Measurements from ENCODE around the gene C1orf50. TPM values are rescaled to one million over a fixed set of nuclear protein-coding genes. Genes with fewer than 3 reads are reported as not detected.

The C1orf50 gene
- total RNA-seq, 2 experiments from 2014 or later: 4.7 to 5.2 TPM

- DNase-seq: no peak
- no peak for TF ChIP-seq CTCF (IDR thresholded peaks at IDR 0.05)
These were observed 20.5 kb upstream of the C1orf50 start for GRCh38 chr1:42746436-42747105.

GRCh38 chr1:42747125-42747524, 19.9 kb upstream of the C1orf50 start:
- ChIA-PET CTCF (interaction anchor here (0.7 to 2.5 kb wide), 10 partner anchors 9 to 574 kb away, joined by 3 to 7 read pairs (median 4); partner anchors contain the start of gene P3H1), POLR2A (no interaction called here)
- Mint-ChIP-seq H3K4me3 (no peak overlapping the region), H3K4me1 (ENCODE audit: low read depth) (no peaks in the 10 kb centered on the region), H3K36me3 (ENCODE audit: low read depth) (peaks cover 18% of the 10 kb centered on the region), H3K27ac (no peak overlapping the region), H3K27me3 (no peaks in the 10 kb centered on the region), H3K9me3 (no peaks in the 10 kb centered on the region)
- peak; percentile 55 for DNase-seq
- no peak for ATAC-seq
- TF ChIP-seq CTCF (IDR thresholded peaks at IDR 0.05): peak; percentile 62
- intact Hi-C loops (cut with micrococcal nuclease): loop anchor here (5.0 kb wide), 1 partner anchor 170 kb away; no protein-coding TSS in a partner anchor

More at GRCh38 chr1:42746436-42747105, 20.5 kb upstream of the C1orf50 start:
- CTCF ChIA-PET: interaction anchor here (0.7 to 2.5 kb wide), 11 partner anchors 8 to 573 kb away, joined by 3 to 7 read pairs (median 3); partner anchors contain the start of gene P3H1
- H3K36me3 Mint-ChIP-seq (ENCODE audit: low read depth): peaks cover 13% of the 10 kb centered on the region
- H3K27me3 Mint-ChIP-seq: no peaks in the 10 kb centered on the region
- H3K9me3 Mint-ChIP-seq: no peaks in the 10 kb centered on the region
- H3K27ac Mint-ChIP-seq: no peak overlapping the region
- POLR2A ChIA-PET: interaction anchor here (0.5 kb wide), 1 partner anchor 121 kb away, joined by 4 read pairs; no protein-coding TSS in a partner anchor
- ATAC-seq: no peak
- no peak overlapping the region for H3K4me3 Mint-ChIP-seq
- intact Hi-C loops (cut with micrococcal nuclease): loop anchor here (5.0 kb wide), 1 partner anchor 169 kb away; no protein-coding TSS in a partner anchor
- no peaks in the 10 kb centered on the region for H3K4me1 Mint-ChIP-seq (ENCODE audit: low read depth)

- Mint-ChIP-seq H3K4me1 (ENCODE audit: low read depth) (no peaks in the 10 kb centered on the region), H3K4me3 (no peak overlapping the region), H3K27ac (no peak overlapping the region), H3K27me3 (no peaks in the 10 kb centered on the region), H3K36me3 (ENCODE audit: low read depth) (peaks cover 25% of the 10 kb centered on the region), H3K9me3 (no peaks in the 10 kb centered on the region)
- no peak for TF ChIP-seq CTCF (IDR thresholded peaks at IDR 0.05)
- no peak for ATAC-seq
- POLR2A ChIA-PET: interaction anchor here (1.2 to 1.4 kb wide), 2 partner anchors 12 to 175 kb away, joined by 3 to 5 read pairs; no protein-coding TSS in a partner anchor
- intact Hi-C loops (cut with micrococcal nuclease): loop anchor here (5.0 kb wide), 1 partner anchor 171 kb away; no protein-coding TSS in a partner anchor
- CTCF ChIA-PET: interaction anchor here (2.5 kb wide), 1 partner anchor 170 kb away, joined by 7 read pairs; no protein-coding TSS in a partner anchor
- DNase-seq: no peak
These were observed 19.0 kb upstream of the C1orf50 start for GRCh38 chr1:42748021-42748420.

GRCh38 chr1:42748461-42749410, 18.3 kb upstream of the C1orf50 start:
- no peak overlapping the region for H3K4me3 Mint-ChIP-seq
- H3K4me1 Mint-ChIP-seq (ENCODE audit: low read depth): no peaks in the 10 kb centered on the region
- CTCF ChIA-PET: interaction anchor here (0.9 to 1.1 kb wide), 2 partner anchors 18 to 322 kb away, joined by 3 read pairs; no protein-coding TSS in a partner anchor
- H3K9me3 Mint-ChIP-seq: no peaks in the 10 kb centered on the region
- H3K27me3 Mint-ChIP-seq: no peaks in the 10 kb centered on the region
- DNase-seq (no peak), ATAC-seq (no peak)
- H3K27ac Mint-ChIP-seq: no peak overlapping the region
- no peak for TF ChIP-seq CTCF (IDR thresholded peaks at IDR 0.05)
- POLR2A ChIA-PET: interaction anchor here (1.2 to 1.4 kb wide), 2 partner anchors 11 to 176 kb away, joined by 3 to 5 read pairs; no protein-coding TSS in a partner anchor
- H3K36me3 Mint-ChIP-seq (ENCODE audit: low read depth): peaks cover 28% of the 10 kb centered on the region
- intact Hi-C loops (cut with micrococcal nuclease): loop anchor here (5.0 kb wide), 1 partner anchor 171 kb away; no protein-coding TSS in a partner anchor
